Stimulated activated CD4-positive, alpha-beta T cell treated with anti-CD3 and anti-CD28 coated beads, Interleukin-12 subunit alpha, Interleukin-12 subunit beta, amount 100 ng/mL, for 24 hours (primary cell): ENCODE data around the gene STX16.

Source experiments
- DNase-seq, 2 experiments: peaks; one replicate each; pipeline ENCODE4 v3.0.0-alpha.2; 2020; ENCODE audit warnings: low read depth in 2 of 2

STX16 gene

GRCh38 chr20:58697201-58697866 lies 46.3 kb downstream of the STX16 start:
- no peak for DNase-seq

- no peak for DNase-seq
Observed at GRCh38 chr20:58697867-58698703, 47.0 kb downstream of the STX16 start.

- no peak for DNase-seq
Observed at GRCh38 chr20:58698741-58699622, 47.9 kb downstream of the STX16 start.

DNA sequence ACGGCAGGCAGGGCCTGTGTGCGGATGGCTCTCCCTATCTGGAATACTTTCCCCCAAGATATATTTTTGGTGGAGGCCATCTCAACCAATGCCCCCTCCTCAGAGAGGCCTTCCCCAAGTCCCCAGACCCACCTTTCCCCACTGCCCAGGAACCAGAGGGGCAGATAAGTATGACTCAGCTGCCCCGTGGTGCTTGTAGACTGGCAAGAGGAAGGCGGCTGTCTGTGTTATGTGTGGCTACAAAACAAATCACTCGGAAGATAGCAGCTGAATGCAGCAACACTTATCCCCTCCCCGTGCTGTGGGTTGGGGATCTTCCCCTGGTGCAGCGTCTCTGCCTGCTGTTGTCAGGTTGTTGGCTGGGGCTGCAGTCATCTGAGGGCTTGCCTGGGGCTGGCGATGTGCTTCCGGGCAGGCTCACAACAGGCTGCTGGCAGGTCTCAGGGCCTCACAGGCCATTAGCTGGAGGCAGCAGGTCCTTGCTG lies 48.6 kb downstream of the STX16 start:
- DNase-seq: no peak

DNA sequence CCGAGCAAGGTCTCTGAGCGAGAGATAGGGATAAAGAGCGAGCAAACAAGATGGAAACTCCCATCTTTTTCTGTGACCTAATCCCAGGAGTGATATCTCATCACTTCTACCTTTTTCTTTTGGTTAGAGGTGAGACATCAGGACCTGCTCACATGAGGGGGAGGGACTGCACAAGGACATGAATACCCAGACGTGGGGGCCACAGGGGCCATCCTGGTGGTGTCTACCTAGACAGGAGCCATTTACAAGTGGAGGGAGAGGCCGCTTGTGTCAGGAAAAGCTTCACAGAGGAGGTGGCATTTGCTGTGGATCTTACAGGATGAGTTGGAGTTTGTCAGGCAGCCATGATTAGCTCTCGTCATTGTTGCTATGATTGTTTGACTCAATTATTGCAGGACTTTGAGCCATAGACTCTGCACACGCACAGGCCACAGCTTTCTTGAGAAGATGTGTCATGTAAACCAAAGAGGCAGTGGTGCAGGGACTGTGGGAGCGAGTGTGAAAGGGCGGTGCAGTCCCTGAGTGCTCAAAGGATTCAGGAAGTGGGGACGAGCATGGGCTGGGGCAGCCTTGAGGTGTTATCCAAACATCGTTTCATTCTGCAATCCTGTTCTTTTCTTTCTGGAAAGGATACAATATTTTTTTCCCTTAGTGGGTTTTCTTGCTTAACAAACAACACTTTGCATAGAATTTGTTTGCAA lies 49.2 kb downstream of the STX16 start:
- no peak for DNase-seq

DNA sequence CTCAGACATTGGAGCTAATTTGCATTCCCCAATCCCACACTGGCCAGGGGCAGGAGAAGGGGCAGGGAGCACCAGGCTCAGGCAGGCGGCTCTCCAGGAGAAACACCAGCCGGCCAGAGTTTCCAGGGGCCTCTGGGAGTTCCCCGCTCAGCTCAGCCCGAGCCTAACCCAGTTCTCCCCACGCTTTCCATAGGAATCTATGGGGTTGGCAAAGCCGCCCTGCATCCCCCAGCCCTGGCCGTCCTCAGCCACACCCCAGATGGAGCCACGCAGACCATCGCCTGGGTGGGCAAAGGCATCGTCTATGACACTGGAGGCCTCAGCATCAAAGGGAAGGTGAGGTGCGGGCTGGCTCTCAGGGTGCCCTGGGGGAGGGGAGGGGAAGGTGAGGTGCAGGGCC lies 49.7 kb downstream of the STX16 start:
- DNase-seq: no peak

GRCh38 chr20:58701431-58702160 lies 50.5 kb downstream of the STX16 start:
- DNase-seq: no peak

DNA sequence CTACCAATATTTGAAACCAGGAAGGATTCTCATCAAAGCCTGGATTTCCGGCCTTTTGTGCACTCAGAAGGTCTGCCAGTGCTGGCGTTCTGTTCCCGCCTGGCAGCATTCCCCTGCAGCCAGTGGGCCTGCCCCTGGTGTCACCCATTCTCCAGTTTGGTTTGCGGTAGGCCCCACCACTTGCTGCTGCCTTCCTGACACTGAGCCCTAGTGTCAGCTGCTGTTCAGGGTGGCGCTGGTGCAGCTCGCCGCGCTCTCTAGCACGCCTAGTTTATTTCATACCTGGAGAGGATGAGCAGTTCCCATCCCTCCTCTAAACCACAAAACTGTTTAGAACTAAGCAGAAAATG lies 51.1 kb downstream of the STX16 start:
- no peak for DNase-seq

- no peak for DNase-seq
Observed at GRCh38 chr20:58702859-58703648, 52.0 kb downstream of the STX16 start.

DNA sequence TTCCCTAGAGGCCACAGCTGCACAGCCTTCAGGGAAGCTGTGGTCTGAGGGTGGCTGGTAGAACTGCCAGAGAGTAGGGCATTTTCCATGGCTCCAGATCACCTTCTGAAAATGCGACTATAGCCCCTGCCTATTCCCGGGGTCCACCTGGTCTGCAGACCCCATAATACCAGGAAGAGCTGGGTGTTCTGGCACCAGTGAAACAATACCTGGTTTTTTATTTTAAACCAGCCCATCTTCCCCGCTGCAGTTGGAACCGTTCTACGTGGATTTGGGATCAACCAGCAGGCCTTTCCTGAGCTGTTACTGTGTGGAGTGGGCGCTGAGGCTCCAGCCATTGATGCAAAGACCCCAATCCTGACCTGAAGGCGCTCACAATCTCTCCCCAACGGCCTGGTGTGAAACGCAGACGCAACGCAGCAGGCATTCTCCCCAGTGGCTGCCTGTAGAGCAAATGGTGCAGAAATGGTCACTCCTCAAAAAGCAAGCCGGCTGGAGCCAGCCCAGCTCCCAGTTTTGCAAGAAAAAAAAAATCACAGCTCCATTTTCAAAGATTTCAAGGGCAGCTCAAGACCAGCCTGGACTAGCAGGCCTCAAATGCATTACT lies 52.8 kb downstream of the STX16 start:
- DNase-seq: no peak

DNA sequence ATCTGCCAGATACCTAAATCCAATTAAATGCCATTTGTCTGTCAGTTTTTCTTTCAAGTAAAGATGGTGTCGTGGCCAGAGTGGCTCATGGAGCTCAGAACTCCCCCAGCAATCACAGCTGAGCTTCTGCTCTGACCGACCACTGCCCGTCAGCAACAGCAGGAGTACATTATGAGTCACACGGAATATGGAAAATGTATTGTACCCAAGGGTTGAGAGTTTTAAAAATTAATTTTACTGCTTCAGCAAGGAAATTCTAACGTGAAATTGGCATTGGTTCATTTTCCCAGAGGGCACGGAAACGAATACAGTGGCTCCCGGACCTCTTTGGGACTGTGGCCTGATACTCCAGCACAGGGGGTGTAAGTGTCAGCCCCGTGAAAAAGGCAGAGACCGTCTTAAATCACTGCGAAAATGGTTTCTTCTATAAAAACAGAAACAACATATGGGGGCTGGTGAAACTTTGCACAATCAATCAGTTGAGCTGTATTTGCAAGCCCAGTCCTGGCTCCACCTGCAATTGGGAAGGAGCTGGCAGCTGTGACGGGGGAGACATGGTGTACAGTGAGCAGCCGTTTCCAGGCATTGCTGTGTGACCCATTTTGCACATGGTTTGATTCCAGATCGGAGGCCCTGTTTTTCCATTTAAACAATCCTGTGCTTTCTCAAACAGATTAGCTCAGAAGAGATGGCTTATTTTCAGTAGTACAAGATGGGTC lies 54.3 kb downstream of the STX16 start:
- DNase-seq: no peak

GRCh38 chr20:58706150-58706892 lies 55.2 kb downstream of the STX16 start:
- no peak for DNase-seq

DNA sequence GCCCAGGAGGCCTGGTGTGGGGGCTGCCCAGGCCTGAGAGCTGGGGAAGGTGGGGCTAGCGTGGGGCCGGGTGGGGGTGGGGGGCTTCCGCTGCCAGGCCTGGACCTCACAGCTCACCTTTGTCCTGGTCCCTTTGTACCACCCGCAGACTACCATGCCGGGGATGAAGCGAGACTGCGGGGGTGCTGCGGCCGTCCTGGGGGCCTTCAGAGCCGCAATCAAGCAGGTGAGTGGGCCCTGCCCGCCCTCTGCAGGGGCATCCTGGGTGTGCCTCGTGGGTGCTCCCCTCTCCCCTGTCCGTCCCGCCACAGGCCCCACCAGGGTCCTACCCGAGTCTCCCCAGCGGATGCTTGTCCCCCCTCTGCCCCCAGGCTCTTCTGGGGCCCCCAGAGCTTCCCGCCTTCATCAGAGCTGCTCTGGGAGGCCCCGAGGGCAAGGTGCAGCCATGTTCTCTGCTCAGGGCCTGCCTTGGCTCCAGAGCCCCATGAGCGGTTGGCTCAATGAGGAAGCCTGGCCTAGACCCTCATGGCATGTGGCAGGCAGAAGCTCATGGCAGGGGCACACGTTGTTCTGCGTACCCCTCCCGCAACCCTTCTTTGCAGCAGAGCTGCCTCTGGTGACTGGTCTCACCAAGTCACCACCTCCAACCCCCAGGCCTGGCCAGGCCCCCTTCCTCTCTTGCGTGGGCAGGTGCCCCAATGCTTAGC lies 56.0 kb downstream of the STX16 start:
- DNase-seq: no peak

GRCh38 chr20:58707770-58708169 lies 56.7 kb downstream of the STX16 start:
- DNase-seq: no peak

GRCh38 chr20:58708246-58708931 lies 57.3 kb downstream of the STX16 start:
- DNase-seq: no peak

DNA sequence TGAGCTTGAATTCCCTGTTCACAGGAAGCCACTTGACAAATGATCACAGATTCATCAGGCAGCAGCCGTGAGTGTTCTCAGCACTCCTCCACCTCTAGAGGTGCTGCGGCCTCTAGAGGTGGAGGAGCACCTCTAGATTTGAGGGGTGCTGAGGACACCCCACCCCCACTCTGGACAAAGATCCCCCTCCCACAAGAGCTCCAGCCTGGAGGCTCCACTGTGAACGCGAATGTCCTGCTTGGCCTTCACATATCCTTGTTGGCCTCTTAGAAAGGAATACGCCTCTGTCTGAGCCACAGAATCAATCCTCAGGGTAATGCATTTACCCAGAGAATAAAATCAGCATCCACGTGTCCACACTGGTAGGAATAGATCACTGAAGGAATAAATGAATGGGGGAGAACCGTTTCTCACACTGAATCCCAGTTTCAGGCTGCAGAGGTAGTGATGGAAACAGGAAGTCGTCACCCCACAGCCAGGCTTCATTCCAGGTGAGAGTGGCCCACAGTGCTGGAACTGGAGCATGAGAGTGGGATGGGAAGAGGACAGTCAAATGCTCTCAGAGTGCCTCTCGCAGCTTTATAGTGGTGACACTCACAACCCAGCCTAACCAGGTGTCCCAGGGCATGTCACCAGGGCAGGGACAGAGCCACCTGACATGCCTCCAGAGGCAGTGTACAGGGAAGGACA lies 58.1 kb downstream of the STX16 start:
- DNase-seq: no peak

- no peak for DNase-seq
Observed at GRCh38 chr20:58709703-58710039, 58.6 kb downstream of the STX16 start.
